Osteoblast (primary cell): ENCODE results near the gene RGS19. TPM values are rescaled to one million over a fixed set of nuclear protein-coding genes. Genes with fewer than 3 reads are reported as not detected.
"Not testable (repeated sequence)": the region's sequence is repeated elsewhere in the genome, so short reads cannot be mapped to it uniquely, and the experiment has no call there.

Experiments
- DNase-seq: peaks from one replicate; pipeline ENCODE4 v3.0.0; 2011; ENCODE audit warnings: low spot score, mixed read lengths; ENCODE audit not compliant: insufficient read length; ENCODE audit errors: missing footprints
- H2AFZ ChIP-seq: 2 replicates; pipeline ENCODE4 v1.6.0; 2011; ENCODE audit warnings: mild to moderate bottlenecking, low read length
- H3K27ac ChIP-seq: 2 replicates; pipeline ENCODE4 v1.5.1; 2011; ENCODE audit warnings: mild to moderate bottlenecking, low read depth, low read length, moderate library complexity
- H3K27me3 ChIP-seq: 2 replicates; pipeline ENCODE4 v1.6.0; 2012; ENCODE audit warnings: mild to moderate bottlenecking, control low read depth, inconsistent platforms, low read length, moderate library complexity; ENCODE audit not compliant: insufficient read depth
- H3K36me3 ChIP-seq: 2 replicates; pipeline ENCODE4 v1.5.1; 2011; ENCODE audit warnings: mild to moderate bottlenecking, low read length, control low read depth, moderate library complexity; ENCODE audit not compliant: insufficient read depth
- H3K4me1 ChIP-seq: 2 replicates; pipeline ENCODE4 v1.5.1; 2011; ENCODE audit warnings: mild to moderate bottlenecking, low read length, control low read depth, moderate library complexity; ENCODE audit not compliant: insufficient read depth
- H3K4me2 ChIP-seq: 2 replicates; pipeline ENCODE4 v1.6.0; 2011; ENCODE audit warnings: mild to moderate bottlenecking, low read length; ENCODE audit not compliant: insufficient read depth
- H3K4me3 ChIP-seq: fragments of 200-600 bp; sonication (generic); 3 replicates; pipeline ENCODE4 v1.5.1; 2012; ENCODE audit warnings: mild to moderate bottlenecking, low read length, inconsistent platforms; ENCODE audit not compliant: insufficient read depth
- H3K79me2 ChIP-seq: 2 replicates; pipeline ENCODE4 v1.6.0; 2012; ENCODE audit warnings: mild to moderate bottlenecking, low read length, control low read depth, inconsistent platforms; ENCODE audit not compliant: insufficient read depth
- H3K9me3 ChIP-seq: 2 replicates; pipeline ENCODE4 v1.5.1; 2011; ENCODE audit warnings: low read depth, low read length, control low read depth
- H4K20me1 ChIP-seq: 2 replicates; pipeline ENCODE4 v1.6.0; 2012; ENCODE audit warnings: mild to moderate bottlenecking, low read length, control low read depth; ENCODE audit not compliant: insufficient read depth
- CTCF ChIP-seq: IDR thresholded peaks from 2 replicates; pipeline ENCODE4 v1.5.1; 2011; ENCODE audit warnings: mild to moderate bottlenecking, low read depth, low read length, moderate library complexity; ENCODE audit errors: extremely low read depth
- total RNA-seq: library from RNA; depleted of rRNA; stranded (reverse); fragments of >200 nt; gene quantifications from 2 replicates; pipeline ENCODE4 v1.2.3, GENCODE V29; 2012

RGS19 gene
- total RNA-seq, 1 donor: 6.9 TPM

DNA sequence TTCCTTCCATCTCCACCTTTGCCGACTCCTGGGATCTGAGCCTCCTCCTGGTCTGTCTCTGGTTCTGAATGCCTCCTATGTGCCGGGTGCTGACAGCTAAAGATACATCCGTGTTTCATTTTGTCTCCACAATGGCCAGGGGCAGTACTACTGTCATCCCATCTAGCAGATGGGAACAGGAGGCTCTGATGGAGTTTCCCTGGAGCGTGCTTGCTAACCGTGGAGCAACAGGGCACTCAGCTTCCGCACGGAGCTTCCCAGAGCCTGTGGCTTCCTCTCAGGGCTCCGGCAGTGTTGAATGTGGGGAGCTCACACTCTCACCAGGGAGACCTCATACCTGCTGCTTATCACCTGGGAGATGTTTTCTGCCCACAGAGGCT is 40.0 kb upstream of the RGS19 start:
- H3K27me3 ChIP-seq: peaks cover 24% of the 10 kb centered on the region
- H3K4me2 ChIP-seq: no peak overlapping the region
- H3K4me3 ChIP-seq: no peak overlapping the region
- H3K9me3 ChIP-seq: no peaks in the 10 kb centered on the region
- TF ChIP-seq CTCF: no peak
- DNase-seq: peak; percentile 34
- H3K4me1 ChIP-seq: no peaks in the 10 kb centered on the region
- no peak overlapping the region for H2AFZ ChIP-seq
- no peaks in the 10 kb centered on the region for H3K36me3 ChIP-seq
- no peak overlapping the region for H3K27ac ChIP-seq
- no peaks in the 10 kb centered on the region for H3K79me2 ChIP-seq
- H4K20me1 ChIP-seq: no peaks in the 10 kb centered on the region

- not testable (repeated sequence) for H3K4me3 ChIP-seq, H3K4me2 ChIP-seq, H3K36me3 ChIP-seq, DNase-seq, H3K9me3 ChIP-seq, H3K79me2 ChIP-seq, H2AFZ ChIP-seq, H4K20me1 ChIP-seq, H3K27ac ChIP-seq, H3K4me1 ChIP-seq
- H3K27me3 ChIP-seq: peaks cover 17% of the 10 kb centered on the region
These were observed 38.1 kb upstream of the RGS19 start for GRCh38 chr20:64117432-64117777.

- TF ChIP-seq CTCF: no peak
- H2AFZ ChIP-seq: no peak overlapping the region
- H3K27ac ChIP-seq: no peak overlapping the region
- no peak overlapping the region for H3K4me2 ChIP-seq
- H3K4me3 ChIP-seq: no peak overlapping the region
- H3K9me3 ChIP-seq: no peaks in the 10 kb centered on the region
- DNase-seq: peak; percentile 79
- no peaks in the 10 kb centered on the region for H3K4me1 ChIP-seq
- no peaks in the 10 kb centered on the region for H3K36me3 ChIP-seq
- no peaks in the 10 kb centered on the region for H3K79me2 ChIP-seq
- peaks cover 16% of the 10 kb centered on the region for H3K27me3 ChIP-seq
- H4K20me1 ChIP-seq: no peaks in the 10 kb centered on the region
These were observed 37.5 kb upstream of the RGS19 start for GRCh38 chr20:64116541-64117431.

GRCh38 chr20:64116016-64116415 is 36.7 kb upstream of the RGS19 start:
- H3K4me3 ChIP-seq: no peak overlapping the region
- no peak for TF ChIP-seq CTCF
- H2AFZ ChIP-seq: no peak overlapping the region
- H3K36me3 ChIP-seq: no peaks in the 10 kb centered on the region
- no peaks in the 10 kb centered on the region for H4K20me1 ChIP-seq
- no peaks in the 10 kb centered on the region for H3K9me3 ChIP-seq
- DNase-seq: peak; percentile 75
- H3K27me3 ChIP-seq: peaks cover 9% of the 10 kb centered on the region
- no peaks in the 10 kb centered on the region for H3K79me2 ChIP-seq
- no peak overlapping the region for H3K27ac ChIP-seq
- H3K4me2 ChIP-seq: no peak overlapping the region
- no peaks in the 10 kb centered on the region for H3K4me1 ChIP-seq
